ENCODE measurements around the gene SSB. TPM values are rescaled to one million over a fixed set of nuclear protein-coding genes. Genes with fewer than 3 reads are reported as not detected.
"Not testable (repeated sequence)": the region's sequence is repeated elsewhere in the genome, so short reads cannot be mapped to it uniquely, and the experiment has no call there.

The SSB gene
- total RNA-seq, 1 experiment from 2014 or later: 119 TPM

DNA sequence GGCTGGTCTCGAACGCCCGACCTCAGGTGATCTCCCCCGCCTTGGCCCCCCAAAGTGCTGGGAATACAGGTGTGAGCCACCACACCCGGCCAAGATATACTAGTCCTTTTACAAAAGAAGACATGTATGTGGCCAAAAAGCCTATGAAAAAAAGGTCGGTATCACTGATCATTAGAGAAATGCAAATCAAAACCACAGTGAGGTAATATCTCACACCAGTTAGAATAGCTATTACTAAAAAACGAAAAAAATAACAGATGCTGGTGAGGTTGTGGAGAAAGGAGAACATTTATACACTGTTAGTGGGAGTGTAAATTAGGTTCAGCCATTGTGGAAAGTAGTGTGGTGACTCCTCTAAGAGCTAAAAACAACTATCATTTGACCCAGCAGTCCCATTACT, 38.7 kb upstream of the SSB start:
- no TSS peak for BruUV-seq (replicated peaks)
- ATAC-seq (no peak), DNase-seq (ENCODE audit: low read depth, low spot score) (no peak)
- TF ChIP-seq POLR2AphosphoS5 (IDR thresholded peaks at IDR 0.05; ENCODE audit: low read depth, low read length): no peak
- no peak for TF ChIP-seq TCF7L2 (IDR thresholded peaks at IDR 0.05; ENCODE audit: low read depth, low read length)
- no peak for TF ChIP-seq SIN3A (IDR thresholded peaks at IDR 0.05; ENCODE audit: borderline replicate concordance, insufficient read depth, low read depth, low read length)
- no peak for TF ChIP-seq CTCF (IDR thresholded peaks at IDR 0.05)
- TF ChIP-seq, protein P1, sequence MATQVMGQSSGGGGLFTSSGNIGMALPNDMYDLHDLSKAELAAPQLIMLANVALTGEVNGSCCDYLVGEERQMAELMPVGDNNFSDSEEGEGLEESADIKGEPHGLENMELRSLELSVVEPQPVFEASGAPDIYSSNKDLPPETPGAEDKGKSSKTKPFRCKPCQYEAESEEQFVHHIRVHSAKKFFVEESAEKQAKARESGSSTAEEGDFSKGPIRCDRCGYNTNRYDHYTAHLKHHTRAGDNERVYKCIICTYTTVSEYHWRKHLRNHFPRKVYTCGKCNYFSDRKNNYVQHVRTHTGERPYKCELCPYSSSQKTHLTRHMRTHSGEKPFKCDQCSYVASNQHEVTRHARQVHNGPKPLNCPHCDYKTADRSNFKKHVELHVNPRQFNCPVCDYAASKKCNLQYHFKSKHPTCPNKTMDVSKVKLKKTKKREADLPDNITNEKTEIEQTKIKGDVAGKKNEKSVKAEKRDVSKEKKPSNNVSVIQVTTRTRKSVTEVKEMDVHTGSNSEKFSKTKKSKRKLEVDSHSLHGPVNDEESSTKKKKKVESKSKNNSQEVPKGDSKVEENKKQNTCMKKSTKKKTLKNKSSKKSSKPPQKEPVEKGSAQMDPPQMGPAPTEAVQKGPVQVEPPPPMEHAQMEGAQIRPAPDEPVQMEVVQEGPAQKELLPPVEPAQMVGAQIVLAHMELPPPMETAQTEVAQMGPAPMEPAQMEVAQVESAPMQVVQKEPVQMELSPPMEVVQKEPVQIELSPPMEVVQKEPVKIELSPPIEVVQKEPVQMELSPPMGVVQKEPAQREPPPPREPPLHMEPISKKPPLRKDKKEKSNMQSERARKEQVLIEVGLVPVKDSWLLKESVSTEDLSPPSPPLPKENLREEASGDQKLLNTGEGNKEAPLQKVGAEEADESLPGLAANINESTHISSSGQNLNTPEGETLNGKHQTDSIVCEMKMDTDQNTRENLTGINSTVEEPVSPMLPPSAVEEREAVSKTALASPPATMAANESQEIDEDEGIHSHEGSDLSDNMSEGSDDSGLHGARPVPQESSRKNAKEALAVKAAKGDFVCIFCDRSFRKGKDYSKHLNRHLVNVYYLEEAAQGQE (IDR thresholded peaks at IDR 0.05; ENCODE audit: insufficient read depth in 1 of 2, low read depth in 2 of 2, low read length in 1 of 2): no peak
- no peak overlapping the region for H3K4me3 ChIP-seq (ENCODE audit: low read depth in 2 of 2, low read length in 2 of 2)
- no peaks in the 10 kb centered on the region for H3K36me3 ChIP-seq (ENCODE audit: control insufficient read depth, insufficient read depth, low read length)
- H3K9me3 ChIP-seq (ENCODE audit: control insufficient read depth, insufficient read depth, low read depth, low read length): no peaks in the 10 kb centered on the region
- ChIA-PET POLR2A (no interaction called here), CTCF (no interaction called here)
- H3K27me3 ChIP-seq (ENCODE audit: control insufficient read depth, insufficient read depth, low read length): no peaks in the 10 kb centered on the region
- H3K27ac ChIP-seq (ENCODE audit: low read length): no peak overlapping the region
- intact Hi-C loops (cut with micrococcal nuclease; ENCODE audit: unreplicated experiment) (no loop called here), in situ Hi-C loops (cut with HindIII; ENCODE audit: low pct_unique_long_range_greater_than_20kb, low sequenced_read_pairs) (no loop called here)
- H3K4me1 ChIP-seq (ENCODE audit: control insufficient read depth, insufficient read depth, low read length): no peaks in the 10 kb centered on the region

- POLR2A ChIA-PET; H3K4me1 ChIP-seq (ENCODE audit: control insufficient read depth, insufficient read depth, low read length); H3K36me3 ChIP-seq (ENCODE audit: control insufficient read depth, insufficient read depth, low read length); ATAC-seq; intact Hi-C loops (cut with micrococcal nuclease; ENCODE audit: unreplicated experiment); H3K4me3 ChIP-seq (ENCODE audit: low read depth in 2 of 2, low read length in 2 of 2); CTCF ChIA-PET; in situ Hi-C loops (cut with HindIII; ENCODE audit: low pct_unique_long_range_greater_than_20kb, low sequenced_read_pairs); H3K27ac ChIP-seq (ENCODE audit: low read length); BruUV-seq (replicated peaks); DNase-seq (ENCODE audit: low read depth, low spot score); H3K9me3 ChIP-seq (ENCODE audit: control insufficient read depth, insufficient read depth, low read depth, low read length); H3K27me3 ChIP-seq (ENCODE audit: control insufficient read depth, insufficient read depth, low read length): not testable (repeated sequence)
These were observed 37.9 kb upstream of the SSB start for GRCh38 chr2:169760798-169761197.

GRCh38 chr2:169761251-169761969, 37.3 kb upstream of the SSB start:
- ChIA-PET POLR2A (no interaction called here), CTCF (no interaction called here)
- in situ Hi-C loops (cut with HindIII; ENCODE audit: low pct_unique_long_range_greater_than_20kb, low sequenced_read_pairs) (no loop called here), intact Hi-C loops (cut with micrococcal nuclease; ENCODE audit: unreplicated experiment) (no loop called here)
- H3K27me3 ChIP-seq (ENCODE audit: control insufficient read depth, insufficient read depth, low read length): no peaks in the 10 kb centered on the region
- H3K27ac ChIP-seq (ENCODE audit: low read length): no peak overlapping the region
- no peaks in the 10 kb centered on the region for H3K36me3 ChIP-seq (ENCODE audit: control insufficient read depth, insufficient read depth, low read length)
- no peaks in the 10 kb centered on the region for H3K4me1 ChIP-seq (ENCODE audit: control insufficient read depth, insufficient read depth, low read length)
- H3K4me3 ChIP-seq (ENCODE audit: low read depth in 2 of 2, low read length in 2 of 2): no peak overlapping the region
- ATAC-seq (no peak), DNase-seq (ENCODE audit: low read depth, low spot score) (no peak)
- TF ChIP-seq CTCF (IDR thresholded peaks at IDR 0.05) (no peak), TCF7L2 (IDR thresholded peaks at IDR 0.05; ENCODE audit: low read depth, low read length) (no peak), POLR2AphosphoS5 (IDR thresholded peaks at IDR 0.05; ENCODE audit: low read depth, low read length) (no peak), SIN3A (IDR thresholded peaks at IDR 0.05; ENCODE audit: borderline replicate concordance, insufficient read depth, low read depth, low read length) (no peak)
- TF ChIP-seq, protein P1 (IDR thresholded peaks at IDR 0.05; ENCODE audit: insufficient read depth in 1 of 2, low read depth in 2 of 2, low read length in 1 of 2): no peak
- BruUV-seq (replicated peaks): no TSS peak
- H3K9me3 ChIP-seq (ENCODE audit: control insufficient read depth, insufficient read depth, low read depth, low read length): no peaks in the 10 kb centered on the region
